Stimulated activated CD8-positive, alpha-beta memory T cell treated with anti-CD3 and anti-CD28 coated beads, Interleukin-15, amount 100 ng/mL, for 48 hours (primary cell): Measurements from ENCODE around the gene HNRNPU.

ENCODE experiments used
- DNase-seq, 2 donors: peaks; one replicate each; pipeline ENCODE4 v3.0.0-alpha.2; 2020; ENCODE audit warnings: low read depth in 2 of 2

HNRNPU gene

DNA sequence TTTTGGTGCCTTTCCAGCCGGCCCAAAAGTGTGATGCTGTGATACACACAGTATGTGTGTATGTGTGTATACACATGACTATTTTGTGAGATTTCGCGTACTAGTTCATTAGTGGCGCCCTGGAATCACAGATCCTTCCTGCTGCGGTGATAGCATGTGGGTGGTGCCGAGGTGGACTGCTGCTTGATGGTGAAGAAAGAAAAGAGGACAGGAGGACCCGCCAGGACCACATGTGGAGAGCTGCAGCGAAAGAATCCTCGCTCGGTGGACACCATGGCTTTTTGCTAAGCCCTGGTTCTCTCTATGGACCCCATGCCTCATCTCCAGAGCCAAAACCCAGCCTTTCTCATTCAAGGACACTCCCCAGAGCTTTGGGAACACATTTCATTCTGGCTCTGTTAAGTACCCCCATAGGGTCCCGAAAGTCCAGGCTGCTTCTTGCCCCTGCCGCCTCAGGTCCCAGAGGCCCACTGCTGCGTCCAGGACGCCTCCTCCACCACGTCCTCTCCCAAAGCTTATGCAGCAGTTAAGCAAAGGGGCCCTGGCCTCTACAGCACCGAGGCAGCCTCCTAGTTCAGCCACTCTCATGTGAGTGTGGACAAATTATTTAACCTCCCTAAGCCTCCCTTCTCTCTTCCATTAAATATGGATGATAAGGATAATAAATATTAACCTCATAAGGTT lies 61.6 kb downstream of the HNRNPU start:
- no peak for DNase-seq

DNA sequence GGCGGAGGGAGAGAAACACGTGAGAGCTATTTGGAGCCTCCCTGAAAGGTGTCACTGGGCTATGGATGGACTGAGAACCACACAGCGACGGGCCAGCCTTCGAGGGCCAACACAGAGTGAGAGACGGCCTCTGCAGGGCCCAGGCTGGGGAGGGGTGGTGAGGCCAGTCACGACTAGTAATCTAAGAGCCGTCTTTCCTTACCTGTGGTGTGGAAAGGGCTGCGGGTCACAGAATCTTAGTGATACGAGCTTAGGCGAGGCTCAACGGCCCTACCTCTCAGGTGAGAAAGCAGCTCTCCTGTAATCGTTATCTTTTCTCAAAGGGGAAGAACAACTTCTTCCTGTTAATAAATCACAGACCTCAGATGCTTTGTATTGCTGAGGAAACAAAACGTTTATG lies 62.3 kb downstream of the HNRNPU start:
- no peak for DNase-seq

DNA sequence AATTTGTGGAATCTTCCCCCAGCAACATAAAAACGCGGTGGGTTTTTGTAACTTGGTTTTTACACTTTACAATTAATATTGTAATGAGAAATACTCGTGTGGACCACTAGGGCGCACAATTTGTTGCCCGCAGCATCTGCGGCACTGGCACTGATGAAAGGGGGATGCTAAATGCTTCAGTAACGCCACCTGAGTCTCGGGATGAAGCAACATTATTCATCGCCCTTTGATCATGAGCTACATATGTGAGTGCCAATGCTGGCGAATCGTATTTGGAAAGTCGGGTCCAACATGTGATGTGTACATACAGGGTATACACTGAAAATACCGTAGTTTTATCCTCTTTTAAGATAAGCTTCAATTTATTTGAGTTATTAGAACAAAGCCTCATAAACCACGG lies 63.1 kb downstream of the HNRNPU start:
- peak; percentile 27 to 32 for DNase-seq

DNA sequence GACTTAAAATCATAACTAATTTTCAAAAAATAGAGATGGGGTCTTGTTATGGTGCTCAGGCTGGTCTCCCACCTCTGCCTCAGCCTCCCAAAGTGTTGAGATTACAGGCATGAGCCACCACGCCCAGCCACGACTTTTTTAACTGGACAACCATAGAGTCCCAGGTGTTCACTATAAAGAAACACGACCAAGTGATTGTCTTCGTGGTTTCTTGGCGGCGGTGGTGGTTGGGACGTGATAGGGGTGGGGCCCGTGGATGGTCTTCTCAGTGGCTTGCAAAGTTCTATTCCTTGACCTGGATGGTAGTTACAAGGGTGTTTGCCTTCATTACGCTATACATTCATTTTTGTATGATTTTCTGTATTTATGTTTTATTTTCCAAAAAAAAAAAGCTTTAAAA lies 63.5 kb downstream of the HNRNPU start:
- no peak for DNase-seq
